H9 (cell line): ENCODE measurements around the gene PTCD2. TPM values are rescaled to one million over a fixed set of nuclear protein-coding genes. Genes with fewer than 3 reads are reported as not detected.

Experiments used
- DNase-seq: peaks from one replicate; pipeline ENCODE4 v3.0.0-alpha.2; 2017
- H2AFZ ChIP-seq: one replicate; pipeline ENCODE4 v1.6.1; 2013; ENCODE audit warnings: mild to moderate bottlenecking, low read length, control low read depth, moderate library complexity
- H2AK5ac ChIP-seq: 2 replicates; pipeline ENCODE4 v1.6.1; 2013; ENCODE audit warnings: low read length, control low read depth, mixed read lengths; ENCODE audit not compliant: insufficient read length
- H2BK120ac ChIP-seq: one replicate; pipeline ENCODE4 v1.6.1; 2013; ENCODE audit warnings: low read depth, mild to moderate bottlenecking, low read length, control low read depth, inconsistent platforms; ENCODE audit not compliant: poor library complexity, severe bottlenecking
- H2BK12ac ChIP-seq: 2 replicates; pipeline ENCODE4 v1.6.1; 2013; ENCODE audit warnings: low read length, control low read depth, mixed read lengths, low read depth; ENCODE audit not compliant: insufficient read length
- H2BK15ac ChIP-seq: 2 replicates; pipeline ENCODE4 v1.6.1; 2013; ENCODE audit warnings: low read depth, low read length, control low read depth
- H2BK20ac ChIP-seq: one replicate; pipeline ENCODE4 v1.6.1; 2013; ENCODE audit warnings: low read depth, mild to moderate bottlenecking, low read length, control low read depth, inconsistent platforms; ENCODE audit not compliant: poor library complexity, severe bottlenecking
- H2BK5ac ChIP-seq: 2 replicates; pipeline ENCODE4 v1.6.1; 2013; ENCODE audit warnings: low read length, control low read depth, mixed read lengths; ENCODE audit not compliant: insufficient read length
- H3K14ac ChIP-seq: 2 replicates; pipeline ENCODE4 v1.6.1; 2013; ENCODE audit warnings: low read length, control low read depth; ENCODE audit not compliant: insufficient read depth
- H3K18ac ChIP-seq: 2 replicates; pipeline ENCODE4 v1.6.1; 2013; ENCODE audit warnings: low read depth, mild to moderate bottlenecking, mixed read lengths, low read length, control low read depth; ENCODE audit not compliant: insufficient read length
- H3K23ac ChIP-seq: 2 replicates; pipeline ENCODE4 v1.6.1; 2013; ENCODE audit warnings: low read length, control low read depth, mixed read lengths, low read depth; ENCODE audit not compliant: insufficient read length
- H3K23me2 ChIP-seq: 2 replicates; pipeline ENCODE4 v1.6.1; 2013; ENCODE audit warnings: low read depth, mild to moderate bottlenecking, mixed read lengths, low read length, control low read depth; ENCODE audit not compliant: insufficient read length, poor library complexity, severe bottlenecking
- H3K27ac ChIP-seq: 2 replicates; pipeline ENCODE4 v1.5.1; 2013; ENCODE audit warnings: low read length, control low read depth, mixed read lengths, low read depth; ENCODE audit not compliant: insufficient read length
- H3K27me3 ChIP-seq: 2 replicates; pipeline ENCODE4 v1.6.1; 2013; ENCODE audit warnings: low read length, control low read depth, inconsistent platforms; ENCODE audit not compliant: insufficient read depth
- H3K4ac ChIP-seq: 2 replicates; pipeline ENCODE4 v1.6.1; 2013; ENCODE audit warnings: low read depth, mild to moderate bottlenecking, control low read depth, inconsistent platforms, low read length, moderate library complexity
- H3K4me1 ChIP-seq: 2 replicates; pipeline ENCODE4 v1.6.1; 2013; ENCODE audit warnings: low read length, control low read depth, inconsistent platforms; ENCODE audit not compliant: insufficient read depth
- H3K4me2 ChIP-seq: 2 replicates; pipeline ENCODE4 v1.6.1; 2013; ENCODE audit warnings: low read length, control low read depth, mixed read lengths; ENCODE audit not compliant: insufficient read length, insufficient read depth
- H3K56ac ChIP-seq: 2 replicates; pipeline ENCODE4 v1.6.1; 2013; ENCODE audit warnings: low read depth, mild to moderate bottlenecking, mixed read lengths, low read length, control low read depth; ENCODE audit not compliant: insufficient read length
- H3K79me1 ChIP-seq: 2 replicates; pipeline ENCODE4 v1.6.1; 2013; ENCODE audit warnings: low read depth, mild to moderate bottlenecking, moderate library complexity, low read length, control low read depth, inconsistent platforms; ENCODE audit not compliant: insufficient read depth, poor library complexity, severe bottlenecking
- H3K79me2 ChIP-seq: 2 replicates; pipeline ENCODE4 v1.6.1; 2013; ENCODE audit warnings: low read length, control low read depth, inconsistent platforms; ENCODE audit not compliant: insufficient read depth
- H3K9ac ChIP-seq: 2 replicates; pipeline ENCODE4 v1.6.1; 2013; ENCODE audit warnings: low read length, control low read depth, mixed read lengths; ENCODE audit not compliant: insufficient read length; ENCODE audit errors: extremely low read depth
- H3K9me3 ChIP-seq: one replicate; pipeline ENCODE4 v1.6.1; 2013; ENCODE audit warnings: low read depth, low read length, inconsistent platforms; ENCODE audit not compliant: control insufficient read depth
- H3T11ph ChIP-seq: one replicate; pipeline ENCODE4 v1.6.1; 2013; ENCODE audit warnings: mild to moderate bottlenecking, low read length, control low read depth, inconsistent platforms
- H4K20me1 ChIP-seq: one replicate; pipeline ENCODE4 v1.6.1; 2013; ENCODE audit not compliant: control insufficient read depth, insufficient read length, insufficient read depth
- H4K5ac ChIP-seq: 2 replicates; pipeline ENCODE4 v1.6.1; 2013; ENCODE audit warnings: low read depth, mild to moderate bottlenecking, mixed read lengths, low read length, control low read depth; ENCODE audit not compliant: insufficient read length
- H4K8ac ChIP-seq: replicated peaks from 2 replicates; pipeline ENCODE4 v1.6.1; 2013; ENCODE audit warnings: low read length, control low read depth, mixed read lengths, low read depth; ENCODE audit not compliant: insufficient read length
- H4K91ac ChIP-seq: 2 replicates; pipeline ENCODE4 v1.6.1; 2013; ENCODE audit warnings: low read depth, mild to moderate bottlenecking, moderate library complexity, mixed read lengths, low read length, control low read depth; ENCODE audit not compliant: insufficient read length
- H3K27ac Mint-ChIP-seq, 3 experiments: 2 replicates in 2 of 3; 3 replicates in 1 of 3; pipeline ENCODE4 v1.8.0; 2020 to 2021; ENCODE audit warnings: mixed read lengths in 3 of 3, mild to moderate bottlenecking in 1 of 3, moderate library complexity in 1 of 3
- H3K27me3 Mint-ChIP-seq: 2 replicates; pipeline ENCODE4 v1.8.0; 2021; ENCODE audit warnings: low read depth, mild to moderate bottlenecking, moderate library complexity, mixed read lengths
- H3K36me3 Mint-ChIP-seq, 3 experiments: 2 replicates in 2 of 3; 3 replicates in 1 of 3; pipeline ENCODE4 v1.8.0; 2020 to 2021; ENCODE audit warnings: low read depth in 3 of 3, mixed read lengths in 3 of 3; ENCODE audit not compliant: insufficient read depth in 1 of 3
- H3K4me1 Mint-ChIP-seq, 2 experiments: 2 replicates each; pipeline ENCODE4 v1.8.0; 2020; ENCODE audit warnings: mixed read lengths in 2 of 2
- H3K4me3 Mint-ChIP-seq, 2 experiments: 2 replicates in 1 of 2; 3 replicates in 1 of 2; pipeline ENCODE4 v1.8.0; 2020 to 2021; ENCODE audit warnings: mild to moderate bottlenecking in 2 of 2, mixed read lengths in 2 of 2, moderate library complexity in 1 of 2
- H3K9me3 Mint-ChIP-seq, 2 experiments: 2 replicates in 1 of 2; 3 replicates in 1 of 2; pipeline ENCODE4 v1.8.0; 2020; ENCODE audit warnings: mild to moderate bottlenecking in 2 of 2, mixed read lengths in 2 of 2, moderate library complexity in 1 of 2
- WGBS: extraction: QIAGEN DNeasy Blood & Tissue Kit; methylation state at CpG from one replicate; pipeline ENCODE4 v1.1.7; 2013; ENCODE audit warnings: missing lambda C conversion rate, low lambda C conversion rate, mixed read lengths; ENCODE audit not compliant: insufficient read length; ENCODE audit errors: extremely low coverage; 5-methylcytosine and 5-hydroxymethylcytosine counted together
- total RNA-seq: library from RNA; stranded (reverse); gene quantifications from 2 replicates; pipeline ENCODE4 v1.2.1, GENCODE V29; 2021
- TF ChIP-seq, protein P1 (sequence below): fragments of 200-600 bp; sonication (generic); conservative IDR thresholded peaks from 3 replicates; pipeline ENCODE4 v1.8.0; 2021; ENCODE audit warnings: antibody characterized with exemption, mild to moderate bottlenecking

The PTCD2 gene
- total RNA-seq, 1 experiment from 2014 or later = 12.7 TPM

GRCh38 chr5:72400950-72401349, 80.8 kb downstream of the PTCD2 start:
- Histone ChIP-seq H3K23ac (no peak overlapping the region), H2AK5ac (no peak overlapping the region), H3K4me1 (no peaks in the 10 kb centered on the region), H4K20me1 (no peaks in the 10 kb centered on the region), H3K9me3 (no peaks in the 10 kb centered on the region), H3K9ac (no peak overlapping the region), H3K56ac (no peak overlapping the region), H3K27ac (no peak overlapping the region), H4K8ac (no peak overlapping the region), H4K91ac (no peak overlapping the region), H3T11ph (no peak overlapping the region), H3K14ac (no peak overlapping the region), H3K23me2 (no peaks in the 10 kb centered on the region), H3K4ac (no peak overlapping the region), H2BK12ac (no peak overlapping the region), H3K79me2 (no peaks in the 10 kb centered on the region), H2BK20ac (no peak overlapping the region), H3K4me2 (no peak overlapping the region), H3K27me3 (no peaks in the 10 kb centered on the region), H2BK120ac (no peak overlapping the region), H2BK5ac (no peak overlapping the region), H3K18ac (no peak overlapping the region), H3K79me1 (no peaks in the 10 kb centered on the region), H2BK15ac (no peak overlapping the region), H2AFZ (no peak overlapping the region), H4K5ac (no peak overlapping the region)
- H3K27ac Mint-ChIP-seq = no peak overlapping the region
- no peak for DNase-seq
- H3K4me3 Mint-ChIP-seq = no peak overlapping the region
- H3K4me1 Mint-ChIP-seq = peaks cover 22 to 26% of the 10 kb centered on the region in 2 experiments
- WGBS = no CpG with 5 or more reads among the region's 1 CpG
- no peaks in the 10 kb centered on the region; the same call in 1 of the 2 replicates for H3K27me3 Mint-ChIP-seq
- TF ChIP-seq, protein P1, sequence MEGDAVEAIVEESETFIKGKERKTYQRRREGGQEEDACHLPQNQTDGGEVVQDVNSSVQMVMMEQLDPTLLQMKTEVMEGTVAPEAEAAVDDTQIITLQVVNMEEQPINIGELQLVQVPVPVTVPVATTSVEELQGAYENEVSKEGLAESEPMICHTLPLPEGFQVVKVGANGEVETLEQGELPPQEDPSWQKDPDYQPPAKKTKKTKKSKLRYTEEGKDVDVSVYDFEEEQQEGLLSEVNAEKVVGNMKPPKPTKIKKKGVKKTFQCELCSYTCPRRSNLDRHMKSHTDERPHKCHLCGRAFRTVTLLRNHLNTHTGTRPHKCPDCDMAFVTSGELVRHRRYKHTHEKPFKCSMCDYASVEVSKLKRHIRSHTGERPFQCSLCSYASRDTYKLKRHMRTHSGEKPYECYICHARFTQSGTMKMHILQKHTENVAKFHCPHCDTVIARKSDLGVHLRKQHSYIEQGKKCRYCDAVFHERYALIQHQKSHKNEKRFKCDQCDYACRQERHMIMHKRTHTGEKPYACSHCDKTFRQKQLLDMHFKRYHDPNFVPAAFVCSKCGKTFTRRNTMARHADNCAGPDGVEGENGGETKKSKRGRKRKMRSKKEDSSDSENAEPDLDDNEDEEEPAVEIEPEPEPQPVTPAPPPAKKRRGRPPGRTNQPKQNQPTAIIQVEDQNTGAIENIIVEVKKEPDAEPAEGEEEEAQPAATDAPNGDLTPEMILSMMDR = no peak
- peaks cover 15 to 22% of the 10 kb centered on the region in 2 experiments for H3K9me3 Mint-ChIP-seq
- H3K36me3 Mint-ChIP-seq = peaks cover 7 to 18% (median 9%) of the 10 kb centered on the region in 3 experiments; a peak in 6 of 7 replicates
